ENCODE results near the gene PPP2R5C. TPM values are rescaled to one million over a fixed set of nuclear protein-coding genes. Genes with fewer than 3 reads are reported as not detected.
A peak's percentile ranks its signal among the peaks of the same experiment; 100 is the strongest.

The PPP2R5C gene
- total RNA-seq, 1 experiment from 2014 or later: 93.0 TPM

GRCh38 chr14:101907619-101908018, 146.1 kb downstream of the PPP2R5C start:
- Histone ChIP-seq H2BK20ac (ENCODE audit: low read depth, low read length, poor library complexity, severe bottlenecking) (no peak overlapping the region), H3K27me3 (ENCODE audit: insufficient read depth, low read length) (no peaks in the 10 kb centered on the region), H3K23me2 (ENCODE audit: insufficient read length, low read depth, low read length, poor library complexity, severe bottlenecking) (no peaks in the 10 kb centered on the region), H3K14ac (ENCODE audit: insufficient read depth, low read length) (no peak overlapping the region), H4K20me1 (ENCODE audit: control insufficient read depth, insufficient read depth, insufficient read length) (no peaks in the 10 kb centered on the region), H2AFZ (ENCODE audit: low read length) (no peak overlapping the region), H3K4me2 (ENCODE audit: insufficient read depth, insufficient read length, low read length) (no peak overlapping the region), H2BK15ac (ENCODE audit: low read depth, low read length) (no peak overlapping the region), H2BK12ac (ENCODE audit: insufficient read length, low read depth, low read length) (no peak overlapping the region), H3K4me1 (ENCODE audit: insufficient read depth, low read length) (no peaks in the 10 kb centered on the region), H3K79me1 (ENCODE audit: insufficient read depth, low read depth, low read length, poor library complexity, severe bottlenecking) (no peaks in the 10 kb centered on the region), H3T11ph (ENCODE audit: low read length) (no peak overlapping the region), H3K4ac (ENCODE audit: low read depth, low read length) (no peak overlapping the region), H2AK5ac (ENCODE audit: insufficient read length, low read length) (no peak overlapping the region), H4K91ac (ENCODE audit: insufficient read length, low read depth, low read length) (no peak overlapping the region), H3K9me3 (ENCODE audit: control insufficient read depth, low read depth, low read length) (no peaks in the 10 kb centered on the region), H3K18ac (ENCODE audit: insufficient read length, low read depth, low read length) (no peak overlapping the region), H3K9ac (ENCODE audit: extremely low read depth, insufficient read length, low read length) (no peak overlapping the region), H3K79me2 (ENCODE audit: insufficient read depth, low read length) (no peaks in the 10 kb centered on the region), H3K23ac (ENCODE audit: insufficient read length, low read depth, low read length) (no peak overlapping the region), H4K8ac (replicated peaks; ENCODE audit: insufficient read length, low read depth, low read length) (no peak overlapping the region), H4K5ac (ENCODE audit: insufficient read length, low read depth, low read length) (no peak overlapping the region), H2BK120ac (ENCODE audit: low read depth, low read length, poor library complexity, severe bottlenecking) (no peak overlapping the region), H2BK5ac (ENCODE audit: insufficient read length, low read length) (no peak overlapping the region), H3K56ac (ENCODE audit: insufficient read length, low read depth, low read length) (no peak overlapping the region), H3K27ac (ENCODE audit: insufficient read length, low read depth, low read length) (no peak overlapping the region)
- DNase-seq: no peak
- WGBS (ENCODE audit: extremely low coverage, insufficient read length, low lambda C conversion rate): no CpG with 5 or more reads among the region's 16 CpGs
- H3K4me3 Mint-ChIP-seq: no peak overlapping the region
- H3K27me3 Mint-ChIP-seq (ENCODE audit: low read depth): no peaks in the 10 kb centered on the region; the same call in 1 of the 2 replicates
- H3K4me1 Mint-ChIP-seq: no peaks in the 10 kb centered on the region
- H3K36me3 Mint-ChIP-seq (ENCODE audit: insufficient read depth in 1 of 3, low read depth in 3 of 3): peaks cover 8 to 61% (median 52%) of the 10 kb centered on the region in 3 experiments; a peak in 6 of 7 replicates
- H3K9me3 Mint-ChIP-seq: no peaks in the 10 kb centered on the region
- no peak for TF ChIP-seq CTCF (conservative IDR thresholded peaks at IDR 0.05)
- H3K27ac Mint-ChIP-seq: peak overlapping the region in 2 of 3 experiments; percentile 40 to 49; a peak in 1 of 7 replicates
